ENCODE data around the gene ABHD2.
"Not testable (repeated sequence)": the region's sequence is repeated elsewhere in the genome, so short reads cannot be mapped to it uniquely, and the experiment has no call there.

Gene ABHD2

DNA sequence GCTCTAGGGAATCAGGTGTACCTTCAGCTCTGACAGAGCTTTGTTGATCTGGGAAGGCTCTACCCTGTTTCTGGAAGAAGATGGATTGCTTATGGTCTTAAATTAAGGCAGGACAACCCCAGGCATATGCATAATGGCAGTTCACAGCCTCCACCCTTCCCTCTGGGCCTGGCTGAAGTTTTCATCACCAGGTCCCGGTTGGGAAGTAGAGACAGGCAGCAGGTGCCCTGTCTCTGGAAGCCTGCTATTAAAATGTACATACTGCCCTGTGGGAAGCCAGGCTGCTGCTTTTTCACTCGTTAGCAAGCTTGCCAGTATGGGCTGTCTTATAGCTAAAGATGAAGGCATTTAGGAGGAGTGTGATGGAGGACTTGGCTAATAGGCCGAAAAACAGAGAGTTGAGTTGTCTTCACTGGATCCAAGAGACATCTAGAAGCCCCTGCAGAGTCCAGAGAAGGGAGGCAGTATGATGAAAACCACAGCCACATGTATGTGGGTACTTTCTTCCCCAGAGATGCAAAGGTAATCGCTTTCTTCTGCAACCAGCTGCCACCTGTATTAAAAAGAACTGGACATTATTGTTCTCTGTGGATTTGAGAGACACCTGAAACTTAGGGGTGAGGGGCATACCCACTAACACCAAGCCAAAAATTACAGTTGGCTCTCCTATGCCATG lies 34.4 kb downstream of the ABHD2 start:
- no peak for DNase-seq

- no peak for DNase-seq
Observed at GRCh38 chr15:89123181-89123525, 34.9 kb downstream of the ABHD2 start.

DNA sequence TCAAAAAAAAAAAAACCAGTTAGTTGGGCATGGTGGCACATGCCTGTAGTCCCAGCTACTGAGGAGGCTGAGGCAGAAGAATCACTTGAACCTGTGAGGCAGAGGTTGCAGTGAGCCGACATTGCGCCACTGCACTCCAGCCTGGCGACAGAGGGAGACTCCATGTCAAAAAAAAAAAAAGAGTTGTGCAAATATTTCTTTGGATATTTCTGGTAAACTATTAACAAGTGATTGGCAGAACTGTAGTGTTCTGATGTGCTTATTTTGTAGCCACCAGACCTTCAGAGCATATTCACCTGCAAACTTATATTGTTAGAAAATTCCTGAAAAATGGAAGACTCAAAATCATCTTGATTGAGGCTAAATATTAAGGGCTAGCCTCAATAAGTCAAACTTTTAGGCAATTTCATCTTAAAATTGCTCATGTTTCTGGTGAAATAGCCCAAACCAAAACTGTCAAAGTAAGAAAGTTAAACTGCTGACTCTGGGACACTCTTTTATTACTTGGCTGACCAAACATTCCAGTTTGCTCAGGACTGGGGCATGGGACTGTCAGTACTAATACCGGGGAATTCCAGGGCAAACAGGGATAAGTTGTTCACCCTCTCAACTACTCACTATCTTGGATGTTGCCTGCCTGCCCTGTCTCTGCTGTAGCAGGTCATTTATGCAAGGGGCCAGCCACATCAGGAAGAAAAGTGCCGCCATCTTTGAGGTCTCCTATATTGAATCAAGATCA lies 37.0 kb downstream of the ABHD2 start:
- no peak for DNase-seq

DNA sequence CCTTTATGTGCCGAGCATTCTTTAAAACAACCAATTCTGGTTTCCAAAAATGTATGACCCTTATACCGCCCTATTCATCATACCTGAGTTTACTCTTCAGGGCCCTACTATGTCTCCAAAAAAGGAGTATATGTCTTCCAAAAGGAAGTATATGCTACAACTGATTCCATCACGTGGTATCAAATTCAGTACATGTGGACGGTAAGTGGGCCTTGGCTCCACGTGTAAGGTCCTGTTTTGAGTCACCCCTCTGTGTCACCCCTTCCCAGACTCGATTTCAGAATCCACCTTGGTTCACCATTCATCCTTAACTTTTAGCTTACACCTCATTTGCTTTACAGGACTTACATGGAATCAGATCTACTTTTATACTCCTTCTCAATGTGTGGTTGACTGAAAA lies 37.8 kb downstream of the ABHD2 start:
- DNase-seq: no peak

GRCh38 chr15:89127054-89127702 lies 38.9 kb downstream of the ABHD2 start:
- DNase-seq: peak; percentile 64

GRCh38 chr15:89128320-89129122 lies 40.3 kb downstream of the ABHD2 start:
- no peak for DNase-seq

DNA sequence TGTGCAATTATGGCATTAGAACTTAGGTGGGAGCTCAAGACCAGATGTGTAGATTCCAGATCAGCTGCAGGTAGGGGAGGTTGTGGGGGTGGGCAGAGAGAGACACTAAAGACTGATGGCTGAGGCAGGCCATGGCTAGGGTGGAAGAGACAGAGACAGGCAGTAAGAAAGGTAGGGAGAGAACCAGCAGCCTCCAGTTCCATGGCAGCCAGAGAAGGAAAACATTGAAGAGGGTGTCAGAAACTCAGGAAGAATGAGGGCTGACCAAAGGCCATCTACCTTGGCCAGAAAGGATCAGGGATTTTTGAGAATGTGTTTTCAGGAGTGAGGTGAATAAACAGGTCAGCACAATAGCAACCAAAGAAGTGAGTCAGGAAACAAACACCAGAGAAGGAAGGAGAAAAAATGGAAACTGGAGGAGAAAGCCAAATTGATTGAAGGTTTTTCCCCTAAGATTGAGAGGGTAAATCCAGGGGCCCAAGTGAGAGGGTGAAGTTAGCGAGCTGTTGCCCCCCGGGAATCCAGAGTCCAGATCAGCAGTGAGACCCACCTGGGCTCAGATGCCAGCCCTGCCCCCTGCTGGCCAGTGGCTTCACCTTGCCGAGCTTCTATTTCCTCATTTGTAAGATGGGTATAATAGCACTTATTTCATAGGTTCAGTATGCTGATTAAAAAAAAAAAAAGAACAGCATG lies 41.0 kb downstream of the ABHD2 start:
- peak; percentile 86 for DNase-seq

- no peak for DNase-seq
Observed at GRCh38 chr15:89129816-89130134, 41.5 kb downstream of the ABHD2 start.

DNA sequence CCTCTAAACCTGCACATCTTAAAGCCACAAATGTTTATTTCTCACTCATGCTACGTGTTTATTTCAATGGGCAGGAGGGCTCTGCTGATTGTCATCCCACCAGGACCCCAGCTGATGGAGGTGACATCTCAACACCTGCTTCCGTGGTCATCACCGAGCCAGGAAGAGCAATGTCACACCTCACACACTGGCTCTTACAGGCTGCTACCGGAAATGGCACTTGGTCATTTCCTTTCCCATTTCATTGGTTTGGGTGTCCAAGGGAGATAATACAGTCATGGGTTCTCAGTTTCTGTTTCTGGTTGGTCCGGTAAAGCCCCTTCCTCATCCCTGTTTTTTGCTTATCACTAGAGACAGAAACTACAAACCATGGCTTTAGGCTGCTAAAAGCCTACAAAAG lies 41.9 kb downstream of the ABHD2 start:
- DNase-seq: no peak

DNA sequence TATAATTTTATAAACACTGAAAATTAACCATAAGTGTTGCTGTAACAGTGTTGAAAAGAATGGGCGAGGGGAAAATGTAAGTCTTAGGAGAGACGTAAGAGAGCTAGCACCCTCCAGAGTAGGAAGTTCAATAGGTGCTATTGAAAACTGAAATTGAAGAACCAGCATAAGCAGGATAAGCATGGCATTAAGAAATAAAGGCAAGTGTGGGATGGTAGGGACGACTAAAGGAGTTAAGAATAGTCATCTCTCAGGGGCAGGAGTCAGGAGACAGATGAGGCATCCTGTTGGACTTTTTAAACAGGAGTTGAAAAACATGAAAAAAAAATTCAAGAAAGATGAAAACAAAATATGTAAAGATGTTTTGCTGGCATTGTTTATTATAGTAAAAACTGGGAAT lies 43.5 kb downstream of the ABHD2 start:
- no peak for DNase-seq

DNA sequence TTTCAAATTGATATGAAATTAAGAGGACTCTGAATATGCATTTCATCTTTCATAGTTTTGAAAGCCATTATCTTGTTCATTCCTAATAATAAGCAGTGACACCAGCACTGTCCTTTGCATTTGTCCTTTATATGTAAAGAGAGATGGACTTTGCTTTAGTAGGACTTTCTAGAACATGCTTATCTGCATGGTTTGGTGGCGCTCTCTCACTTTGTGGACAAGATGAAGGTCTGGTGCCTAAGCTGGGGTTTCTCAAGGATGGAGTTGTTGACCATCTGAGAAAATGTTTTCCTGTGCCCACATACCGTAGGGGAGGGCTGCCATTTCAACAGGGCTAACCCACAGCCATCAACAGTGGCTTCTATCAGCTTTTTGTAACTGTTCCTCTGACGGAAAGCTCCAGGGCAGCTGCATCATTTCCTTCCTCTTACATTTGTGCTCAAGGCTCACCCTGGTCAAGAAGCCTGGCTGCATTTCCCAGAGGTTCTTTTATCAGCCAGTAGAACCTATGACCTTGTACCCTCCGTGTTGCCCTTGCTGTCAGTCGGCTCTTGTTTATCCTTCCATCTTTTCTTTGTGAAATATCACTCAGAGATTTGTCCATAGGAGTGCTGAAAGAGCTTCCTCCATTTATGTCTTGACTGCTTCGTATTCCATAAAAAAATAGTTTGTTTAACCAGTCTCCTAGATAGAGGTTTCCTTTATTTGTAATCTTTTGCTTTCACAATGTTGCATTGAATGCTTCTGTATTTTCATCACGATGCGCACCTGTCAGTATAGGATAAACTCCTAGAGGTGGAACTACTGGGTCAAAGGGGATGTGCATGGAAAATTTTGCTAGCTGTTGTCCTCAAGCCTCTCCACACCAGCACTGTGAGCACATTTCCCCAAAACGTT lies 44.6 kb downstream of the ABHD2 start:
- no peak for DNase-seq

- not testable (repeated sequence) for DNase-seq
Observed at GRCh38 chr15:89135387-89136077, 47.3 kb downstream of the ABHD2 start.

- DNase-seq: no peak
Observed at GRCh38 chr15:89136078-89136806, 48.0 kb downstream of the ABHD2 start.

DNA sequence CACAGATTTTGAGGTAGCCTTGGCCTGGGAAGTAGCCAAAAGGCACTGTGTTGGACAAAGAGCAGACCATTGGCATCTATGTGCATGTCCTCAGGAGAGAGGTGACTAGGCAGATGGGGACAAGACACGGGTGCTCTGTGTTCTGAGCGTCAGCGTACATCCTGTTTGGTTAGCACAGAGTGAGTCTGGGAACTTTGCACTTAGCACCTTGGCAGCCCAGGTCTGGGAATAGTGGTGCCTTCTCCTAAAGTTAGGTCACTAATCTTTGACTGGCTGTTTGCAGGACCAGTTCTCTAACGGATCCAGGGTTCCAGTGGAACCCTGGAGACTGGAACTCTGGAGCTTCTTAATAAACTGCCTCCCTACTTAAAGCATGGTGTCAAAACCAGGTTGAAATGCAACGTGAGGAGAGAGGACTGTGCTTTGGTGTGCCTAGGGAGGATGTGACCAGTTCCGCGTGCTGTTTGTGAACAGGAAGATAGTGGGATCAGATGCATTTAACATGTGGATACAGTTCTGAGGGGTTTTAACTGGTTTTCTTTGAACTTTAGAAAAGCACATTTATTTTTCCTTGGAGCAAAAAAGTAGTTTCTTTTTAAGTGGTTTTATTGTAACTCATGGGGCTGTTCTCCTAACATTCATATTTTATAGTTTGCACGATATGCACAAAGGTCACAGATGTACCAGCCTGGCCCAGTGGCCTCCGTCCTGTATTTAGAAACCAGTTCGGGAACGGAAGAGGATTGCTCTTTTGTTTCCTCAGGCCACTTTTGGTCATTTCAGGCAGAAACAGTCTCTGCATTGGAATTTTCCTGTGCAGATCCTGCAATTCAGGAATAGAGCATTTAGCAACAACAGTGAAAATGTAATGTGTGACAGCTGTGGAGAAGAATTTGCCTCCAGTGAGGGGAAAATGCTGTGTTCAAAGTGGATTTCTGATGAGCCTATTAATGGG lies 48.8 kb downstream of the ABHD2 start:
- no peak for DNase-seq

DNA sequence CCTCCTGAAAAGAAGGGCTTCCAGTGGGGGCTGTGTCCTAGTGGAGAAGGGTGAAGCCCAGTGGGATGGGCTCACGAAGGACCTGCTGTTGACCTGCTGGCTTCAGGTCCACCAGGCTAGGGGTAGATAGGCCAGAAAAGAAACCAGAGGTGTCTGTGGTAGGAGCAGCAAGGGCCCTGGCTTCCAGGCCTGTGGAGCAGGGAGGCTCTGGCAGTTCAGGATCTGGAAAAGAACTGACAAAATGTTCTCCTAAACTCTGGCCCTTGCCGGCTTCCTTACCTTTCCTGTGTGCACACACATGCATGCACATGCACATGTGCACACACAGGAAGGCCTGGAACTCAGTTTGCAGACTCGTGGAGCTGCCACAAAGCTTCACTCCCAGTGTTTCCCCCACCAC lies 49.7 kb downstream of the ABHD2 start:
- no peak for DNase-seq

- DNase-seq: no peak
Observed at GRCh38 chr15:89138999-89139612, 50.9 kb downstream of the ABHD2 start.

DNA sequence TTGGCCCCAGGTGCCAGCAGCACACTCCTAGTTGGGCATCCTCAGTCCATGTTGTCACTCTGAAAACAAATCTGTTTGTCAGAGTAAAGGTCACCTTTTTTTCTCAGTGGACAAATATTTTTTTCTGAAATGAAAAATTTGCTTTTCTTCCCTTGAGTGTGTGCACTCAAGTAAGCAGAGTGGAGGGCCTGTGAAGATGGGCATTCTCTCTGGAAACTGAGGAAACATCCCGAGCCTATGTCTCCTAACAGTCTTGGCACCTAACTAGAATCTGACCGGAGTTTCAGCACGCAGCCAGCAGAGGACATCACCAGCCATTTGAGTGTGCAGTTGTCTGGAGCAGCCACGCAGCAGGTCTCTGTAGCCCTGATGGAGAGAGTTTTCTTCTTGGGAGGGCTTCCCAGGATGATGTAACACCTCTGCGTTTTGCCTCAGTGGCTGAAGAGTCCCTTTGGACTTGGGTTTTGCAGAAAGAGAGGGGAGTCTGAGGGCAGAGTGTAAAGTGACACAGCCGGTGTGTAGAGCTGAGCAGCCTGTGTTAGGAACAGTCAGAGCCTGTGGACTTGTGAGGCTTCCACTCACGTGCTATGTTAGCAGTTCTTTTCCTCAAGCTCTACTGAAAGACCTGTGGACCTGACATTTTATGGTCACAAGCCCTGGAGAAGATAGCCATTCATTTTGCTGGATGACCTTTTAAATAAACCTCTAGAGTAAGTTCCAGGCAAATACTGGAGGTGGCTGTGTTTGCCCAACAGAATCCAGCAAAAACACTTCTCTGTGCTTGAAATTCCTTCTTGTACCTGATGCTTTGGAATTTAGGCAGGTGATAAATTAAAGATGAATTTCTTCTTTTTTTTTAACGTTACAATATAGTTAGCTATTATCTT lies 51.6 kb downstream of the ABHD2 start:
- no peak for DNase-seq

DNA sequence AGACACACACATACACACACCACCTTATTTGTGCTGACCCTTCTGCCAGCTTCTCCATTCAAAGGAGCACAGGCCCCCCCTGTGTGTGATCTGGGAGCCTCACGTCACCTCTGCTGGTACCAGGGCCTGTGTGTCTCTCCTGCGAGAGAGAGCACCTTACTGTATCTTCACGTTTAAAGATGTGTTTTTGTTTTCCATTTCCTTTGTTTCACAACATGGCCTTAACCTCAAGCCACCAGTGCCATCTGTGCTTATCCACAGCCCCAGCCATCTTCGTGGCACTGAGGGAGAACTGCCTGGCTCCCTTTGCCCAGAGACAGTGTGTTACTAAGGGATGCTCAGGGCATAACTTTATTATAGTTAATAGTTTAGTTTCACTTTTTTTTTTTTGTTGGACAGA lies 52.3 kb downstream of the ABHD2 start:
- DNase-seq: no peak

Data from activated effector memory CD4-positive, alpha-beta T cell treated with anti-CD3 and anti-CD28 coated beads, Interleukin-2, amount 50 U/mL, for 16 hours (primary cell).